NCI-H510A (cell line): ENCODE data around the gene LCN10.
"Not testable (repeated sequence)": the region's sequence is repeated elsewhere in the genome, so short reads cannot be mapped to it uniquely, and the experiment has no call there.

ENCODE experiments used
- DNase-seq: peaks from one replicate; lab custom pipeline; 2025; lab: John Stamatoyannopoulos, UW

The LCN10 gene

DNA sequence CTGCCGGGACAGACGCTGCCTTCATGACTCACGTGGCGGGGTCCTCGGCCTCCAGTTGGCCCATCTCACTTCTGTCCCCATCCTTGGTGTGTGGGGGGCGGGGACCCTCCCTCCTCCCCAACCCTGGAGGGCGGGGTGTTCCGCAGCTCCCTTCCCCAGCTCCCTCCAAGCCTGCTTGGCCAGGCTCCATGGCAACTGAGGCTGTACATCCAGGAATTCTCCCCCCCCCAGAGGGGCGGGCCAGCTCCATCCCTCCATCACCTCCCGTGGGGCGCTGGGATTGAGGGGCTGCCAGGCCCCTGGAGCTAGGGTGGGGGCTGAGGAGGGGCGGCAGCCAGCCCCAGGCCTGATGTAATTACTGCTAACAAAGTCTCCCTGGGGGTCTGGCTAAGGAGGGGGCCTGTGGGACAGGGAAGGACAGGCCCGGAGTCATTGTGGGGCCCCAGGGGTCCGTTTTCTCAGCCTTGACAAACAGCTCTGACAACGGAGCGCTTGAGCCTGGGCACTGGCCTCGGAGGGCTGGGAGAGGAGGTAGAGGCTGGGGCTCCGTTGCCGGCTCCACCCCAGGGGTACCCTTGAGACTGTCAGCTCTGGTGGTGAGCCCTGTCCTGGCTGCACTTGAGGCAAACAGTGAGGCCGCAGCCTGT is 22.4 kb downstream of the LCN10 start:
- no peak for DNase-seq

DNA sequence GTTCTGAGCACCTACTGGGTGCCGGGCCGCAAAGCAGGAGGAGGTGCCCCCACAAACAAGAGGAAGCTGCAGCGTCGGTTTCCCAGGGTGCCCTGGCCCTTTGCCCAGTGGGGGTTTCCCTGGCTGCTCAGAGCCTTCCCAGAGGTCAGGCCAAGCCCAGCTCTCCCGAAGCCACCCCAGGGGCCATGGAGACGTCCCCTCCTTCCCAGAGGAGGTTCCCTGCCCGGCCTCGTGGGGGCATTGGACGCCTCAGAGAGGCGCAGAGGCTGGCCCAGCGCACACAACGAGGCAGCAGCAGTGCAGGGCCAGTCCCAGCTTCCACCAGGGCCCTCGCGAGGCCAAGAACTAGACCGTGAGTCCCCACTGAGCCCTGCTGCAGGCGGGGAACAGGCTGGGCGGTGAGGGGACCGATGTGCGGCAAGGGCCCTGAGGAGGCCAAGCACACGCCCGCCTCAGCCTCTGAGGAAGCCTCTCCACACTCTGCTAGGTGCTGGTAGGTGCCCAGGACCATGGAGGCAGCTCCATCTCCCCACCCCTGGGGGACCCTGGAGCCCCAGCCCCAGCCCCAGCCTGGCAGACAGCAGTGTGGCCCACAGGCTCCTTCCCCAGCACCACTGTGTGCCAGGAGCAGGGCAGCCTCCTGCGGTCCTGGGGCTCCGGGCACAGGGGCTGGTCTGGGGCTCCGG is 23.4 kb downstream of the LCN10 start:
- DNase-seq, result no peak

DNA sequence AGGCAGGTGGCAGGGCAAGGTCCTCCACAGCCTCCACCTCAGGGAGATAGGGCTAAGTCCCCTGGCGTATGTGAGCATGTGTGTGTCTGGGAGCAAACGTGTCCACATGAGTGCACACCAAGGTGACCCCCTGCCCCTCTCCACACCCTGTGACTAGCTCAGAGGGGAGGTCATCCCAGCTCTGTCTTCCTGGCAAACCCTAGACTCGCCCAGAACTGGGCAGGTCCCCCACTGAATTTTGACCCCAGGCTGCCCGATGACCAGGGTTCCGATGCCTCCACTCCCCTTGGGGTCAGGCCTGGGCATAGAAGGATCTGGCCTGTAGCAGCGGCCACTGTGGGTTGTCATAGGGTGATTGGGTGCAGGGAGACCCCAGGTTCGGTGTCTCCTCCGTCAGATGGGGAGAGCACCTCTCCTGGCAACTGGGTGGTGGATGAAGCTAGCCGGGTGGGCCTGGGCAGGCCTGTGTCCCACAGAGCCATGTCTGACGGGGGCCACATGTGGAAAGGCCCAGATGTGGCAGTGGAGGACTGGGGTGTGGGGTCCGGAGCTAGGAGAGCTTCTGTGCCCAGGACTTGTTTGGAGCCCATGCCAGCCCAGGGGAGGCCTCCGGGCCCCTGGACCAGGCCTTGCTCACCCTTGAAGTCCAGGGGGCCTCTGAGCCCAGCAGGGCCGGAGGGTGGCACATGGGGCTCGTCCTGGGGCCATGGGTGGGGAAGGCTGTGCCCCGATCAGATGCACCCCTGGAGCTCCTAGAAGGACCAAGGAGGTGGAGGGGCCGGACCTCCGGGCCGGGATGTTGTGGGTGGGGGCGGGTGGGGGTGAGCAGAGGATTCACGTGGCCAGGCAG is 24.2 kb downstream of the LCN10 start:
- no peak for DNase-seq

DNA sequence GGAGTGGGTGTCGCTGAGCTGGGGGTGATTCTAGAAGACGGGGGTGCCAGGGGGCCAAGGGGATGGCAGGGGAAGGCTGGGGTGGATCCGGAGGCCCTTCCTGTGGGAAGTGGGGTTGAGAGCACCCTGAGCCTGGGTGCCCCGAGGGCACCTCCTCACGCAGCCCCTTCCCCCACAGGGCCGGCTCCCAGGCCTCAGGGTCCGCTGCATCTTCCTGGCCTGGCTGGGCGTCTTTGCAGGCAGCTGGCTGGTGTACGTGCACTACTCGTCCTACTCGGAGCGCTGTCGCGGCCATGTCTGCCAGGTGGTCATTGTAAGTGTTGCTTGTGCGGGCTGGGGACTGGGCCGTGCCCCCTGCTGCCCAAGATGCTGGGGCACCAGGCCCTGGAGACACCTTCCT is 25.3 kb downstream of the LCN10 start:
- no peak for DNase-seq

DNA sequence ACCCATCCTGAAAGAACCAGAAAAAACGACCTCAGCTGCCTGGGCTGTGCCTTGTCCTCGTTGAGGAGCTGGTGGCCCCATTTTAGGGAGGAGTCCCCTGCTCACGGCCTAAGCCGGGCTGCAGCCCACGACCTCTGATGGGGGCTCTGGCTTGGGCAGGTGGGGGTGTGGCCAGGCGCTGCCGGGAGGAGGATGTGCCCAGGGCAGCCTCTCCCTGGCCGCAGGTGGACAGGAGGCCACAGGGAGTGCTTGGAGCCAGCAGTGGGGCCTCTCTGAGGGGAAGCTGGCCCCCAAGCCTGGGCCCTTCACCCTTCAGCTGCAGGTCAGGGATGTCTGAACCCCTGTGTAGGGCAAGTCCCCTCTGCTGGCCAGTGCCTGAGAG is 27.9 kb downstream of the LCN10 start:
- DNase-seq, result no peak

DNA sequence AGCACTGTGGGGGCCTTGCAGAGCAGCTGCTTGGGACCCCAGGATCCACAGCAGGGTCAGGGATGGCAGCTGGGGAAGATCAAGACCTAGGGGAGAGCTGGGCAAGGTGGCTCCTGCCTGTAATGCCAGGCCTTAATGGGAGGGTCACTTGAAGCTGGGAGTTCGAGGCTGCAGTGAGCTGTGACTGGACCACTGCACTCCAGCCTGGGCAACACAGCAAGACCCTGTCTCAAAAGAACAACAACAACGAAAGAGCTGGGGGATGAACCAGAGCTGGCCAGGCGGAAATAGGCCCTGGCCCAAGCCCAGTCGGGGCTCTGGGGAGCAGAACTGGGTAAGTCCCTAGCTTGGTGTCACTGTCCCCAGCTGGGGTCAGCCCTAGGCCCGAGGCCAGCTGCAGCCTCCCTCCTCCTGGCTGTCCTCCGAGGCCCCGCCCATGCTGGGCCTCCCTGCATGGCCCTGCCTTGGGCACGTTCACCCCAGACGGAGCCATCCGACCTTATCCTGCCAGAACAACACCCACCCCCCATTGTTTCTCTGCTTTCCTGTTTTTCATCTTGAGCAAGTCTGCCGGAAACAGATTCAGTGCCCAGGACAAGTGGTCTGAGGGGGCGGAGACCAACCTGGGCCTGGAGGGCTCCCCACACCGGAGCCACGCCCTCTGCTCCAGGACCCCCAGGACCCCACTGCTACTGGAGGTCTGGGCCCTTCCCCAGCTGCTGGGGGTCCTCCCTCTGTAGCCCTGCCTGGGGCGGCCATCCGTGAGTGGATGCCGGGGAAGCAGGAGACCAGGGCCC is 28.4 kb downstream of the LCN10 start:
- DNase-seq, result no peak

DNA sequence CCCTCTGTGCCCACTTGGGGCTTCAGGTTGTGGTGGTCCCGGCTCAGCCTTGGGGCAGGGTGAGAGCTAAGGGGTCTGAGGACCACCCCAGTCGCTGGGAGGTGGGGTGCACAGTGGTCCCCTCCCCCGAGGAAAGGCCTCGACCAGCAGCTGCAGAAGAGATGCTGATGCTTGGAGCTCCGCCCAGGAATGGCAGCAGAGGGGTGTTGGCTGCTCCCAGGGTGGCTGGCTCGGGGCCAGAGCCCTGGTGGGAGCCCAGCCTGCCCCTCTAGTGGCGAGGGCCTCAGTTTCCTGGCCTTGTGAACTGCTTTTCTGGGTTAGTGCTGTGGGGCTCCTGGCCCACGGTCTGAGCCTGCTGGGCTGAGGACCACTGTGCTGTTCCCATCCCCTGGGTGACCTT is 29.2 kb downstream of the LCN10 start:
- DNase-seq, result no peak

DNA sequence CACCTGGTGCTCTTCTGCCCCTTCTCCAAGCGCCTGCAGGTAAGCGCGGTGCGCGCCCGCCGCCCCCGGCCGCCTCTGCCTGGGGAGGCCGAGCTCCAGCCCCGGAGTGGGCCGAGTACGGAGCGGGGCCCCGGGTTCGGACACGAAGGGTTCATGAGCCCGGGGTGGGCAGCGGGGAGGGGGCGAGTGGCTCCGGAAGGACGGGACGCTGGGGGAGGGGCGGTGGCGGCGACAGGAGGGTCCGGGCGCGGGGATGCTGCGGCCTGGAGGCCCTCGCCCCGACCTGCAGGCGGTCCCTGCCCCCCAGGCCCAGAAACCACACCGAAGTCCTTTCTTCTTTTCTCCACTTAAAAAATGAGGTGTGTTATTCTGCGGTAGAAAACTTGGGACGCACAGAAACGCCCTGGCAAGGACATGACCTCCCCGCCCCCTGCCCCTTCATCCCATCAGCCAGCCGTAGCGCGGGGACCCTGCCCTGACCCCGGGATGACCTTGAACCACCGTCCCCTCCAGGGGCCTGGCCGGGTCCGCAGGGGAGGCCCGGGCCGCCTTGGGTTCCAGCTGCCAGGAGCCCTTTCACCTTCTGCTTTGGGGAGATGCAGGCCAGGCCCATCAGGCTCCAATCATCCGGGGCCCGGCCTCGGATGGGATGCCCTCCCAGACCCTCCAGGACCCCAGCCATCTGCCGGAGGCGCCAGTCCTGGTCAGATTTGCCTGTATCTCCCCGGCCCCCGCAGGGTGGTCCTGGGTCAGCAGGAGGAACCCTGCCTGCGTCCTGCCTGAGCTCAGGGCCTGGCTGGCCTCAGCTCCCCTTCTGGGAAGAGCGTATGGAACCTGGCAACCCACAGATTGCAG is 29.8 kb downstream of the LCN10 start:
- no peak for DNase-seq

DNA sequence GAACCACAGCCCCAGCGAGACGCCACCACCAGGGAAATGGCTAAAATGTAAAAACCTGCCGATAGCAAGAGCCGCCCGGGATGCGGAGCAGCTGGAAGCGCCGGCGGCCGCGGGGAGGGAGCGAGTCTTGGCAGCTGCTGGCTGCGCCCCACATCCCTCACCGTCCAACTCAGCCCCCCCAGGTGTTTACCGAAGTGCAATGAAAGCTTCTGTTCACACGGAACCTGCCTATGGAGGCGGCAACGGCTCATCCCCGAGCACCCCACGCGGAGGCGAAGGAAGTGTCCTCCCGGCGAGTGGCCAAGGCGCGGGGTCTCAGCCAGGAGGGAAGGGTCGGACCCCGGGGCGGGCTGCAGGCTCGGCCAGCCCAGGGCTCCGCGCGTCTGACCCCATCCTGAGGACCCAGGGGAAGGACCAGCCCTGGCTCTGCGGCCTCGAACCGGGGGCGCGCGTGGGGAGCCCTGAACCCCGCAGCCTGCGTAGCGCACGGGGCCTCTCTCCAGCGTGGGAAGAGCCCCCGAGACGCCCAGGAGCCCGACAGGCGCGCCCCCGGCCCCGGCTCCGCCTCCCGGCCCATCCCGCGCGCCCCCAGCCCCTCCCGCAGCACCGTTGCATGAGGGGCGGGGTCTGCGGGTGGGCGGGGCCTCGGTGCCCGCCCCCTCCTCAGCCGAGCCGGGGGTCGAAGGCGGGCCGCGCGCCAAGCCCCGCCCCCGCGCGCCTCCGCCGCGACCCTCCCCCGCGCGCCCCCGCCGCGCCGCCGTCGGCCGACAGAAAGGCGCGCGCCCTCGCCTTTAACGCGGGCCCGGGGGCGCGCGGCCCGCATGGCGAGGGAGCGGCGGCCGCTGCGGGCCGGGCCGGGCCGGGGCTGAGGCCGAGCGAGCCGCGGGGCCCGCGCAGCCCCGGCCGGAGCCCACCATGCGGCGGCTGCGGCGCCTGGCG is 30.7 kb downstream of the LCN10 start, which contains the start of gene DIPK1B:
TSS of gene DIPK1B (plus strand) at position 822 of the 939 bp plus-strand sequence. CDS start at position 916, 94 bp downstream.
- DNase-seq, result peak; percentile 41

DNA sequence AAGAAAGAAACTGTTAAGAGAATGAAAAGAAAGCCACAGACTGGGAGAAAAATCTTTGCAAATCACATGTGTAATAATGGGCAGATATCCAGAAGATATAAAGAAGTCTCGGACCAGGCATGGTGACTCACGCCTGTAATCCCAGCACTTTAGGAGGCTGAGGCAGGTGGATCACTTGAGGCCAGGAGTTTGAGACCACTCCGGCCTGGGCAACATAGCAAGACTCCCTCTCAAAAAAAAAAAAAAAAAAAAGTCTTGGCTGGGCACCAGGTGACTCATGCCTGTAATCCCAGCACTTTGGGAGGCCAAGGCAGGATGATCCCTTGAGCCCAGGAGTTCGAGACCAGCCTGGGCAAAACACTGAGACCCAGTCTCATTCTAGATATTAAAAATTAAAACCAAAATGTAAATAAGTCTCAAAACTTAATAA is 31.5 kb downstream of the LCN10 start:
- DNase-seq, result not testable (repeated sequence)

DNA sequence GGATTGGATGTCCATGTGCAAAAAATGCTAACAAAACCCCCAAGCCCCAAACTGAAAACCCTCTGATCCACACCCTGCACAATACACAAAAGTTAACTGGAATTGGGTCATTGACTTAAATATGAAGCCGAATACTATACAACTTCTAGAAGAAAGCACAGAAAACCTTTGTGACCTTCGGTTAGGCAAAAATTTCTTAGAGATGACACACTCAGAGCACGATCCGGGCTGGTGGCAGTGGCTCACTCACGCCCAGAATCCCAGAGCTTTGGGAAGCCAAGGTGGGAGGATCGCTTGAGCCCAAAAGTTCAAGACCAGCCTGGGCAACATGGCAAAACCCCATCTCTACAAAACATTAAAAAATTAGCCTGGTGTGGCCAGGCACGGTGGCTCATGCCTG is 32.2 kb downstream of the LCN10 start:
- no peak for DNase-seq

DNA sequence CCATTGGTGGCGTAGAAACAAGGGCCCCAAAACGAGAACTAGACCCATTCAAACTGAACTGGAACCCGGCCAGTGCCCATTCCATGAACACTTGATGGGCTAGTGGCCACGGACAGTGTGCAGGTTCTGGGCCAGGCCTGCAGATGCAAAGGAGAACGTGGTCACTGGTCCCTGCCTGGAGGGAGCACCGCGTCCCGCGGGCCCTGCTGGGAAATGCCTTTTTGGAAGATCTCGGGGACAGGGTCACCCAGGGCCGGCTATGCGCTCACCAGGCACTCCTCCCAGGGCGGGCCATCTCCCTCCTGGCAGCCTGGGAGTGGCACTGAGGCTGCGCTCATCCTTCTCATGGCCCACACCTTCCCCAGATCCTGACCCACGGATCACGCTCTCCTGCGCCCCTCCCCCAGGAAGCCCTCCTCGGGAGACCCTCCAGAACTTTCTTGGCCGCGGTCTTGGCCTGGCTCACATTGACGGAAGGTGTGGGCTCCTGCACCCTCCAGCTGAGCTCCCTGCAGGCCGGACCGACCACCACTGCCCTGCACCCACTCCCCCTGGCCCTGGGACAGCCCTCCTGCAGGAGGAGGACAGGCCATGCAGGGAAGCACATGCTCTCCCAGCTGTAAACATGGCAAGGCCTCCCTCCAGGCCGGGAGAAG is 33.2 kb downstream of the LCN10 start:
- no peak for DNase-seq

DNA sequence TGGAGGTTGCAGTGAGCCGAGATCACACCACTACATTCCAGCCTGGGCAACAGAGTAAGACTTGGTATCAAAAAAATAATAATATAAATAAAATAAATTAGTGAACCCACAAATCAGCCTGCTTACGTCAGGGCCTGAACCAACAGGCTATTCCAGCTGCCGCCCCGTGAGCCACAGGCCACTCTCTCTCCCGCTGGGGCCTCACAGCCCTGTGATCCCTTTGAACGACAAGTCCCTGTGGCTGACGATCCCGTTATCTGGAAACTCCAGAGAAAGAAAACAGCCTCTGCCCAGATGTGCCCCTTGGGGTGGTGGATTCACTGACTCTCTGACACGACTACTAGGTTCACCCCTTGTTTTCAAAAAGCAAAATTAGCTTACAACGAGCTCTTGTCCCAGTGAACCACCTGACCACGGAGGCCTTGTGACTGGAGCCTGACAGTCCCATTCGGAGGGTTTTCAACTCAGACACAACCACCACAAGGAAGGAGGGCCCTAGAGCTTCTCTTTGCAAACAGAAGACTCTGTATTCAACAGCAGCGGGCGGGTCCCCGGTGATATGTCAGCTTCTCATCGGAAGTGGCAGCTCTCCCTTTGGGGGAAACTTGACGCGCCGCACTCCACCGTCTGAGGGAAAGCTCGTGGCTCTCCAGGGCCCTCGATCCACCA is 34.8 kb downstream of the LCN10 start:
- DNase-seq, result no peak

DNA sequence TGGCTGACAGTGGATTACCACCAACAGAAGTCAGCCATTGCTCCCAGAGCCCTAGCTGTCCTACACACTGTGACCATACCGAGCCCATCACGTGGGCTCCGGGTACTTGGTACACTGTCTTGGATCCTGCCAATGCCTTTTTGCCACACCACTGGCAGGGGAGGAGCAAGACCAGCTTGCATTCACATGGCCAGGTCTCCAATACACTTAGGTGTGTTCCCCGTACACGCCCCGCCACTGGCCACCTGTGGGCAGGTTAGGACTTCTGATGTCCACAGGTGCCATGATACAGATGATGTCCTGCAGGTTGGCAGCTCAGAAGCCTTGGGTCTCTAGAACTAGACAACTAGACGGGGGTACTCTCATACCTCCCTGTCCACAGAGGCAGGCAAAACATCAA is 35.7 kb downstream of the LCN10 start:
- DNase-seq, result no peak

DNA sequence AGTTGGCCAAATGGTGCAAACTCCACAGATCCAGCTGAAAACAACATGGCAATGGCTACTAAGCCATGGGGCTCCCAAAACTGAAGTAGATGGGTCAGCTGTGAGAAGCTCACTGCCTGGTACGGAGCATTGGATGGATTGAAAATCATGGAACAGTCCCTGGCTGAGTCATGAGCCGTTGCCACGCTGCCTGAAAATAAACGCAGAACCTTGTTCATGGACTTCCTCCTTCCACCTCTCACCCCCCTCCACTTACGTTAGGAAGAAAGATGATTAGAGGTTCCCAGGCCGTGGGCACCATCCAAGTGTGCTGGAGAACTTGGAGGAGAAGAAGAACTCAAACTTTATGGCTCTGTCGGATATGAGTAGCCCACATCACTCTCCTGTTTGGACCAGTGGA is 37.2 kb downstream of the LCN10 start:
- no peak for DNase-seq

DNA sequence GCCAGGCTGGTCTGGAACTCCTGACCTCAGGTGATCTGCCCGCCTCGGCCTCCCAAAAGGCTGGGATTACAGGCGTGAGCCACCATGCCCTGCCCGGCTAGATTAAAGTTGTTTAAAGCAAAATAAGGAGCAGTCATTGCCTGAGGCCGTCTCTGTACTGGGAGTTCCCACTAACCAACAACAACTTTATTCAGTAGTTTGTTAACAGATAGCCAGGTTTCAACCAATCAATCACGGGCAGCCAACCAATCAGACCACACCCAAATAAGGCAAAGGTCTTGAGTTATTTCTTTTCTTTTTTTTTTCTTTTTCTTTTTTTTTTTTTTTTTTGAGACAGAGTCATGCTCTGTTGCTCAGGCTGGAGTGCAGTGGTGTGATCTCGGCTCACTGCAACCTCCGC is 38.0 kb downstream of the LCN10 start:
- DNase-seq, result not testable (repeated sequence)

DNA sequence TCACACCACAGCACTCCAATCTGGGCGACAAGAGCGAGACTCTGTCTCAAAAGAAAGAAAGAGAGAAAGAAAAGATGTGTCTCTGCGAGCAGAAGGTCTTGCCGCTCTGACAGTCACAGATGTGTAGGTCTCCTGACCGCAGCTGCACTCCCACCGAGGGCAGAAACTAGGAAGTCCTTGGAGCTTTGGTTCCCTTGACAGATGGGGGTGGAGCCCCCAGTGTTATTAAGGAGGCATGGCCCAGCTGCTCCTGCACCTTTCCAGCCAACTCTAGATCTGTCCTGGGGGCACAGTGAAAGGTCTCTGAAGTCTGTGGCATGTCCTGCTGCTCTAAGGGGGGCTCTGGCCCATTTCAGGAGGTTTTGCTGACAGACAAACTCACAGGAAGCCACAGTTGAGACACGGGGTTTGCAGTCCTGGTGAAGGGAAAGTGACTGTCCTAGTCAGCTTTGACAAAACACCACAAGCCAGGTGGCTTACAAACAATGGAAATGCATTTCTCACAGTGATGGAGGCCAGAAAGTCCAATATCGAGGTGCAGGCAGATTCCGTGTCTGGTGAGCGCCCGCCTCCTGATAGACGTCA is 39.4 kb downstream of the LCN10 start:
- no peak for DNase-seq

DNA sequence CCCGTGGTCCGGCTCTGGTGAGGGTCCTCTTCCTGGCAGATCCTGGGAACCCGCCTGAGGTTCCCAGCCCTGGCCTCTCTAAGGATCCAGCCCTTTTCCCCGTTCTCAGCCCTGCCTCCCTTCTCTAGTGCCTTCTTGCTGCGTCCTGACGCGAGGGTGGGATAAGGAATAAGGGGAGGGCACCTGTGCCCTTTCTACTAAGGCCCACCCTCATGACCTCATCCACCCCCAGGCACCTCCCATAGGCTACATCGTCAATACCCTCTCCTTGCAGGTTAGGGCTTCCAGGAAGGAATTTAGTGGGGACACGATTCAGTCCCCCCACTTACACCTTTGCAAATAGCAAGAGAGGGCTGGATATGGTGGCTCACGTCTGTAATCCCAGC is 41.1 kb downstream of the LCN10 start:
- no peak for DNase-seq
